RKO (cell line): ENCODE results near the gene KRTAP10-11.
"Not testable (repeated sequence)": the region's sequence is repeated elsewhere in the genome, so short reads cannot be mapped to it uniquely, and the experiment has no call there.

Source experiments
- DNase-seq: peaks from one replicate; pipeline ENCODE4 v3.0.0-alpha.2; 2016; ENCODE audit warnings: low spot score

The KRTAP10-11 gene, protein sequence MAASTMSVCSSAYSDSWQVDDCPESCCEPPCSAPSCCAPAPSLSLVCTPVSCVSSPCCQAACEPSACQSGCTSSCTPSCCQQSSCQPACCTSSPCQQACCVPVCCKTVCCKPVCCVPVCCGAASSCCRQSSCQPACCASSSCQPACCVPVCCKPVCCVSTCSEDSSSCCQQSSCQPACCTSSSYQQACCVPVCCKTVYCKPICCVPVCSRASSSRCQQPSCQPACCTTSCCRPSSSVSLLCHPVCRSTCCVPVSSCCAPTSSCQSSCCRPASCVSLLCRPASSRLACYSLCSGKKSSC

DNA sequence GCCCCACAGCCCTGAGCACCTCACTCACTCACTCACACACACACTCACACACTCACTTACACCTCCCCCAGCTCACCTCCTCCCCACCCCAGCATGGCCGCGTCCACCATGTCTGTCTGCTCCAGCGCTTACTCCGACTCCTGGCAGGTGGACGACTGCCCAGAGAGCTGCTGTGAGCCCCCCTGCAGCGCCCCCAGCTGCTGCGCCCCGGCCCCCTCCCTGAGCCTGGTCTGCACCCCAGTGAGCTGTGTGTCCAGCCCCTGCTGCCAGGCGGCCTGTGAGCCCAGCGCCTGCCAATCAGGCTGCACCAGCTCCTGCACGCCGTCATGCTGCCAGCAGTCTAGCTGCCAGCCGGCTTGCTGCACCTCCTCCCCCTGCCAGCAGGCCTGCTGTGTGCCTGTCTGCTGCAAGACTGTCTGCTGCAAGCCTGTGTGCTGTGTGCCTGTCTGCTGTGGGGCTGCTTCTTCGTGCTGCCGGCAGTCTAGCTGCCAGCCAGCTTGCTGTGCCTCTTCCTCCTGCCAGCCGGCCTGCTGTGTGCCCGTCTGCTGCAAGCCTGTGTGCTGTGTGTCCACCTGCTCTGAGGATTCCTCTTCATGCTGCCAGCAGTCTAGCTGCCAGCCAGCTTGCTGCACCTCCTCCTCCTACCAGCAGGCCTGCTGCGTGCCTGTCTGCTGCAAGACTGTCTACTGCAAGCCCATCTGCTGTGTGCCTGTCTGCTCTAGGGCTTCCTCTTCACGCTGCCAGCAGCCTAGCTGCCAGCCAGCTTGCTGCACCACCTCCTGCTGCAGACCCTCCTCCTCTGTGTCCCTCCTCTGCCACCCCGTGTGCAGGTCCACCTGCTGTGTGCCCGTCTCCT is at the start of gene KRTAP10-11:
TSS of gene KRTAP10-11 (plus strand) at position 49 of the 856 bp plus-strand sequence. CDS start at position 94, 45 bp downstream.
- DNase-seq, result not testable (repeated sequence)

DNA sequence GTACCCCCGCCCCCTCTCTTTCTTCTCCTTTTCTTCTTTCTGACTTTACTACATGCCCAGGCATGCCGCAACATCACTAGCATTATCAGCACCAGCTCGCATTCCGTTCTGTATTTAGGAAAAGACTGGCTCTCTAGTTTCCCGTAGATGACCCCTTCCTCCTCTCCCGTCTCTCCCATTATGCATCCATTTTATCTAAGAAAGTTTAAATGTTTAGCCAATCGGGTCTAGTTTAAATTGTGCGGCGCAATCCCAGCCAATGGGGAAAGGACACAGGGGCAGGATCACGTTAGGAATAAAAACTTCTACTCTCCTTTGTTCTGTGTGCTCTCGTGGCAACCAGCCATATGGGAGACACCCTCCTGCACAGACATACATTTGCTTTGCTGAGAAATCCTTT is 48.2 kb upstream of the KRTAP10-11 start:
- DNase-seq, result no peak

DNA sequence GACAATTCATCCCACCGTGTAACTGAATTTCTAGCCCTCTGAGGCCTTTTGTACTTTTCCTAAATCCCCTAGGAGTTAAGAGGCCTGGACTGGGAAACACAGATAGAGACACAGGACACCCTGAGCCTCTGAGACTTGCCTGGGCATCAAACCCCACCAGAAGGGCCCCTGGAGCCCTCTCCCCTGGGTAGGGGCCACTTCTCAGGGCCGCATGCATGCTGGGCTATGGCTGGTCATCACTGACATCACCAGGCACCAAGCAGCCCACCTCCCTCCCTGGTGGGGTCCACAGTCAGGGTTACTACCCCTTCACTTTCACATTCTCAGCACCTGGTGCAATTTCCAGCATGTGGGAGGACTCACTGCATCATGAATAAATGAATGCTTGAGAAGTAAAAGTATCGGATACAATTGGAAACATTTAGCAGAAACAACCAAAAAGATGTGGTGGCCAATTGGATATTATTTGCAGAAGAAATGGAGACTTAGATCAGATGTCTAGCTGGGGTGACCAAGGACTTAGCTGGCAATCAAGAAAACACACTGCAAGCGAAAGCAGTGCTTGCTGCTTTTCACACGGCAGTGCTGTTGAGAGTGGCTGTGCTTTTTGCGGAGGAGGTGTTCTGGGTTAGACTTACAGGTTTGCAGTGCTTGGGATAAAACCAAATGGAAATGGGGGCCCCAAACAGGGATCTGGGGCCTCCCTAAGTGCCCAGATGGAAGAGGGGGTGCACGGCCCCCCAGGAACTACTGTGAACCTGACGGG is 46.8 kb upstream of the KRTAP10-11 start:
- DNase-seq, result no peak

DNA sequence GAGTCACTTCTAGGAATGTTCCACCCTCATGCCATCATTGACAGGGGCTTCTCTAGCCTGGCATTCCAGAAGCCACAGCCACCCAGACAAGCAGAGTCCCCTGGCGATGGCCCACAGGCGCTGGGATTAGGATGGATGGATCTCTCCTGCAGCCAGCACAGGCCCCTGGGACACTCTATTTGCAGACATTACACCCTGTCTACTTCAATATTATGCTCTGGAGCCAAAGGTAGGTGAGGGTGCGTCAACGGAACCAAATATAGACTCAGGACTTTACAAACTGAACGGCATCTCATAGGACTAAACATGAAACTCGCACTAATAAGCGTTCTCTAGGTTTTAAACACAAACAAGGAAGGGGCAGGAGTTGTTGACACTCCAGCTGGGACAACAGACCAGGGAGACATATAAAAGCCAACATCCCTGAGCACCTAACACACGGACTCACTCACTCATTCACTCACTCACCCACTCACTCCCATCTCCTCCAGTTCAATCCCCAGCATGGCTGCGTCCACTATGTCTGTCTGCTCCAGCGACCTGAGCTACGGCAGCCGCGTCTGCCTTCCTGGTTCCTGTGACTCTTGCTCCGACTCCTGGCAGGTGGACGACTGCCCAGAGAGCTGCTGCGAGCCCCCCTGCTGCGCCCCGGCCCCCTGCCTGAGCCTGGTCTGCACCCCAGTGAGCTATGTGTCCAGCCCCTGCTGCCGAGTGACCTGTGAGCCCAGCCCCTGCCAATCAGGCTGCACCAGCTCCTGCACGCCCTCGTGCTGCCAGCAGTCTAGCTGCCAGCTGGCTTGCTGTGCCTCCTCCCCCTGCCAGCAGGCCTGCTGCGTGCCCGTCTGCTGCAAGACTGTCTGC is 45.9 kb upstream of the KRTAP10-11 start, which contains the start of gene KRTAP10-7:
TSS of gene KRTAP10-7 (plus strand) at position 480 of the 861 bp plus-strand sequence. CDS start at position 505, 25 bp downstream.
- not testable (repeated sequence) for DNase-seq

DNA sequence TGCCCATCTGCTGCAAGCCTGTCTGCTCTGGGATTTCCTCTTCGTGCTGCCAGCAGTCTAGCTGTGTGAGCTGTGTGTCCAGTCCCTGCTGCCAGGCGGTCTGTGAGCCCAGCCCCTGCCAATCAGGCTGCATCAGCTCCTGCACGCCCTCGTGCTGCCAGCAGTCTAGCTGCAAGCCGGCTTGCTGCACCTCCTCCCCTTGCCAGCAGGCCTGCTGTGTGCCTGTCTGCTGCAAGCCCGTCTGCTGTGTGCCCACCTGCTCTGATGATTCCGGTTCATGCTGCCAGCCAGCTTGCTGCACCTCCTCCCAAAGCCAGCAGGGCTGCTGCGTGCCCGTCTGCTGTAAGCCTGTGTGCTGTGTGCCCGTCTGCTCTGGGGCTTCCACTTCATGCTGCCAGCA is 45.1 kb upstream of the KRTAP10-11 start:
- DNase-seq, result not testable (repeated sequence)

DNA sequence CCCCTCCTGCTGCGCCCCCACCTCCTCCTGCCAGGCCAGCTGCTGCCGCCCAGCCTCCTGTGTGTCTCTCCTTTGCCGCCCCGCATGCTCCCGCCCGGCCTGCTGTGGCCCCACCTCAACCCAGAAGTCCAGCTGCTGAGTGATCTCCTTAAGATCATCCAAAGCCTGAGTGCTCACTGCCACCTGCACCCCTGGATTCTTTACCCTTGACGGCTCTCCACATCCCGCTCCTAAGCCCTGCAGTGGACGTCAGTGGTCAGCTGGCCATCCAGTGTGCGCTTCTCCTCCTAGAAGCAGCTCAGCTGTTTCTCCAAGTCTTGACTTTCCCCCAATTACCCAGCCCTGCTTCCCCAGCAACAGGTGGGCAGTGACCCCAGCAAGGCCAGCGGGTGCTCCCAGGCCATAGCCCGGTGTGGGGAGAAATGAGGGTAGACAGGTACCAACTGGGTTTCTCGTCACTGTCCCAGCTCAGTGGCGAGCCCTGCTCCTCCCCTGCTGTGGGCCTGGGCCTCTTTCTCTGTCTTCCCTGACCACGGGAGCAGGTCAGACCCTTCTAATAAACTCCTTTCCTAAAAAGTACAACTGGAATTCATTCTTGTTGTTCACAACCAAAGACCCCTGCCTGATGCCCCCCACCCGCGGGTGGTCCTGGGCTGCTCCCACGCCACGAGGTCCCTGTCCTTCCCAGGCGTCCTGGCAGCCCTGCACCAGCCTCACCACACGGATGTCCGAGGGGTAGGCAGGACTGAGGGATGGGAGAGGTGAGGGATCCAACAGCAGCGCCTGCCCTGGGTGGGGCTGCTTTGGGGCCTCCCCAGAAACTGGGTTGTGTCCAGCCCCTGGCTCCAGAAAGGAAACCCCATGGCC is 44.4 kb upstream of the KRTAP10-11 start:
- no peak for DNase-seq

DNA sequence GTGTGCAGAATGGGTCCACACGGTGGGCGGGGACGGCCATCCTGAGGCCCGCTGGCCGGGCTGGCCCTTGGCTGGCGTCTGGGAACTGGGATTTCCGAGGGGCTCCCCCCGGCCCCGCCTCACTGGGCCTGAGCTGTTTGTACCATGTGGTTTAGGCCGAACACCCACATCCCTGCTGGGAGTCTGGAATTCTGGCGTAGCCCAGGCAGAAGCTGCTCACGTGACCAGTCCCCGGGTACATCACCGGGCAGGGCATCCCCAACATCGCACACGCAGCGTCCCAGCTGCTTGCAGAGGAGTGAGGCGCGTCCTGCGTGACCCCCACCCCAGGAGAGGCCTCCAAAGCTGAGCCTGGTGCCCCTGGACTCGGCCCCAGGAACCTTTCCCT is 43.8 kb upstream of the KRTAP10-11 start:
- no peak for DNase-seq

DNA sequence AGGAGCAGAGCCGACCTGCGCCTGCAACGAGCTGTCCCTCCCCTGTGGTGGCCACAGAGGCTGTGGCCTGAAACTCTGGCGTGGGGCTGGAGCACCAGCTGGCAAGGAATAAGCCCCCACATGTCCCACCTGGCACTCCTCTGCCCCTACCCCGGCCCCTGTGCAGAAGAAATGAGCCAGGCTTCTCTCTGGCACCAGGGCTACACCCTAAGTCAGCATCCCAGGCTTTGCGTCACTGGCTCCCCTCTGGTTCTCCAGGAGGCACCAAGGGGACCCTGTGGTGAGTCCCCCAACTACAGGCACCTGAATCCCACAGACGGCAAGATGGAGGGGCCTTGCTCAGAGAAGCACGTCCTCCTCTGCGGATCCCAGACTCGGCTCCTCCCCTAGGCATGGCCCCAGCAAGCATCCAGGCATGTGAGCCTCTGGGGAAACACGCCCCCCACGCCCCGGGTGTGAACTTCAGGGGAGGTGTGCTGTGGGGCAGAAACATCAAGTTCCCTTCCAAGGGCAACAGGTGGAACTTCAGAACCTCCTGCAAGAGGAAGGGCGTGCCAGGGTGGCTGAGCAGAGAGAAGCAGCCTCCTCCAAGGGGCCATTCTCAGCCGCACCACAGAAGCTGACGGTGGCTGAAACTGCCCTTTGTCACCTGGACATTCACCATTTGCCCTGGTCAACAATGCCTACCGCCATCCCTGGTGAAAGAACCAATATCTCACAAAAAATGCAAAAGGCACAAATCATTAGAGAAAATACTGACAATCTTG is 42.9 kb upstream of the KRTAP10-11 start:
- DNase-seq, result no peak

DNA sequence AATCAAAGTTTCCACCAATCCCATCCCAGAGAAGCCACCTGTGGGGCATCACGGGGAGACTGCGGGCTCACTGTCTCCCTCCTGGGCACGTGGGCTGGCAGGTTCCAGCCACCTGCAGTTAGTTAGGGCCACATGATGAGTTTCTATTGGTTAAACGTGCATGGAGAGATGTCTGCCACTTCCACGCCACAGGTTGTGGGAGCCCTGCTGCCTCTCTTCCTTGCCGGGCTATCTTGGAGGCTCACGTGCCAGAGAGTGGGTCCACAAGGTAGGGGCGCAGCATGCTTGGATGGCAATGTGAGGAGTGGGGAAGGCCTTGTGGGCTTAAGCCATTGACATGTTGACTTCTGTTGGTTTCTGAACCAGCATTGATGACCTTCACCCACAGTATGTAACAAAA is 42.3 kb upstream of the KRTAP10-11 start:
- DNase-seq, result no peak

DNA sequence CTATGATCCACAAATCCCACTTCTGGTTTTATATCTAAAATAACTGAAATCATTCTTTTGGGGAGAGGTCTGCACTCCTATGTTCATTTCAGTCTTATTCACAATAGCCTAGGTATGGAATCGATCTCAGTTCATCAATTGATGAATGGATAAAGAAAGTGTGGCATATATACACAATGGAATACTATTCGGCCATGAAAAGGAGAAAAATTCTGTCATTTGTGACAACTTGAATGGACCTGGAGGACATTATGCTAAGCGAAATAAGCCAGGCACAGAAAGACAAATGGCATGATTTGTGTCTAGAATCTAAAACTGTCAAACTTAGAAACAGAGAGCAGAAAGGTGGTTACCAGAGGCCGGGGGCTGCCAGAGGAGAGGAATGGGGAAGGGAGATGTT is 39.7 kb upstream of the KRTAP10-11 start:
- no peak for DNase-seq

DNA sequence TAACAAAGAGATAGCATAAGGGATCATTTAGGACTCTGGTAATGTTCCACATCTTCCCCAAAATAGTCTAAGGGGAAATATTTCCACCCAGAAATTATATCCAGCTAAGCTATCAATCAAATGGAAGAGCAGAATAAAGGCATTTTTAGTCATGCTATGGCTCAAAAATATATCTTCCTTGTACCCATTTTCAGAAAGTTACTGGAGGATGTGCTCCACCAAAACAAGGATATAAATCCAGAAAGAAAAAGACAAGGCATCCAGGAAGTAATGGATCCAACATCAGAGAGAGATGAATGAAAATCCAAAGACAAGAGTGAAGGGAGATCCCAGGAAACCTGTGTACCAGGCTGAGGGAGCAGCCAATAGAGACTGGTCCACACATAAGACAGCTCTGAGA is 37.0 kb upstream of the KRTAP10-11 start:
- no peak for DNase-seq

DNA sequence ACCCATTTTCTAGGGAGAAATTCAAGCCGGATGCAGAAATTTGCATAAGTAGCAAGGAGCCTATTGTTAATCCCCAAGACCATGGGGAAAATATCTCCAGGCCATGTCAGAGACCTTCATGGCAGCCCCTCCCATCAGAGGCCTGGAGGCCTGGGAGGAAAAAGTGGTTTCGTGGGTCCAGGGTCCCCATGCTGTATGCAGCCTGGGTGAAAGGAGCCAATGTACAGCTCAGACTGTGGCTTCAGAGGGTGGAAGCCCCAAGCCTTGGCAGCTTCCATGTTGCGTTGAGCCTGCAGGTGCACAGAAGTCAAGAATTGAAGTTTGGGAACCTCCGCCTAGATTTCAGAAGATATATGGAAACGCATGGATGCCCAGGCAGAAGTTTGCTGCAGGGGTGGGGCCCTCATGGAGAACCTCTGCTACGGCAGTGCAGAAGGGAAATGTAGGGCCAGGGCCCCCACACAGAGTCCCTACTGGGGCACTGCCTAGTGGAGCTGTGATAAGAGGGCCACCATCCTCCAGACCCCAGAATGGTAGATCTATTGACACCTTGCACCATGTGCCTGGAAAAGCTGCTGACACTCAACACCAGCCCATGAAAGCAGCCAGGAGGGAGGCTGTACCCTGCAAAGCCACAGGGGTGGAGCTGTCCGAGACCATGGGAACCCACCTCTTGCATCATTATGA is 35.9 kb upstream of the KRTAP10-11 start:
- DNase-seq, result not testable (repeated sequence)

DNA sequence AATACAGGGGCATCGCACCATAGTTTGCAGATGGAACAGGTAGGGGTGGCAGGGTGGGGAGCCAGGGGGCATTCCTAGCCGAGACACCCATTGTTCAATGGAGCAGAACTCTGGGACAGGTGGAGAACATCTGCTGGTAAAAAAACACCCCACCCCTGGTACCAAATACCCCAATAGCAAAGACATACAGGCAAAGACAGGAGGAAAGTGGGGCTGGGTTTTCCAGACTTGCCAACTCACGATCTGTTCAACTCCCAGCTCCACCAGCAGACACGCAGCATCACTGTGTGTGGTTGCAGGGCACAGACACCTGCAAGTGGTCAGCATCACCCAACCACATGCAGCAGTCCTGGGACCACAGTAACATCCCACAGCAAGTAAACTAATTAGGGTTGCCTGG is 34.7 kb upstream of the KRTAP10-11 start:
- DNase-seq, result no peak

DNA sequence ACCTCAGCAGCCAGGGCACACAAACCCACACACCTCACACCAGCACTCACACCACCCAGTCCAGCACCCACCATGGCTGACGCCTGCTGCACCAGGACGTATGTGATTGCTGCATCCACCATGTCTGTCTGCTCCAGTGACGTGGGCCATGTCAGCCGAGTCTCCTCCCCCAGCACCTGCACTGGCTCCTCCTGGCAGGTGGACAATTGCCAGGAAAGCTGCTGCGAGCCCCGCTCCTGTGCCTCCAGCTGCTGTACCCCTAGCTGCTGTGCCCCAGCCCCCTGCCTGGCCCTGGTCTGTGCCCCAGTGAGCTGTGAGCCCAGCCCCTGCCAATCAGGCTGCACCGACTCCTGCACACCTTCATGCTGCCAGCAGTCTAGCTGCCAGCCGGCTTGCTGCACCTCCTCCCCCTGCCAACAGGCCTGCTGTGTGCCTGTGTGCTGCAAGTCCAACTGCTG is 34.2 kb upstream of the KRTAP10-11 start, which contains the start of gene KRTAP10-8:
TSS of gene KRTAP10-8 (plus strand) at position 51 of the 458 bp plus-strand sequence. CDS start at position 73, 22 bp downstream.
- DNase-seq, result no peak

DNA sequence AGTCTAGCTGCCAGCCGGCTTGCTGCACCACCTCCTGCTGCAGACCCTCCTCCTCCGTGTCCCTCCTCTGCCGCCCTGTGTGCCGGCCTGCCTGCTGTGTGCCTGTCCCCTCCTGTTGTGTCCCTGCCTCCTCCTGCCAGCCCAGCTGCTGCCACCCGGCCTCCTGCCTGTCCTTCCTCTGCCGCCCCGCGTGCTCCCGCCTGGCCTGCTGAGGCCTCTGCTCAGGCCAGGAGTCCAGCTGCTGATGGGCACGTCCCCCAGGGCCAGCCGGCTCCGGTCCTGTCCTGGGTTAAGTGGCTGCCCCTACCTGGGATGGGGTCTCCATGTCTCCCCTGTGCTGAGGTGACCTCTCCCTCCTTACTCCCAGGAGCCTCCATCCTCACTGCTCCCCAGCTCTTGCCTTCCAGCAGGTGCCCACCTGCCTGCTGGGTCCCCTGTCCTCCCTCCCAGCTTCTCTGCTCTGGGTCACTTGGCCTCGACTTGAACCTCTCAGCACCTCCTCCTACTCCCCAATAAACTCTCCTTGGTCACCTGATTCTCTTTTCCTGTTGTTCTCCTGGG is 33.5 kb upstream of the KRTAP10-11 start:
- DNase-seq, result no peak

DNA sequence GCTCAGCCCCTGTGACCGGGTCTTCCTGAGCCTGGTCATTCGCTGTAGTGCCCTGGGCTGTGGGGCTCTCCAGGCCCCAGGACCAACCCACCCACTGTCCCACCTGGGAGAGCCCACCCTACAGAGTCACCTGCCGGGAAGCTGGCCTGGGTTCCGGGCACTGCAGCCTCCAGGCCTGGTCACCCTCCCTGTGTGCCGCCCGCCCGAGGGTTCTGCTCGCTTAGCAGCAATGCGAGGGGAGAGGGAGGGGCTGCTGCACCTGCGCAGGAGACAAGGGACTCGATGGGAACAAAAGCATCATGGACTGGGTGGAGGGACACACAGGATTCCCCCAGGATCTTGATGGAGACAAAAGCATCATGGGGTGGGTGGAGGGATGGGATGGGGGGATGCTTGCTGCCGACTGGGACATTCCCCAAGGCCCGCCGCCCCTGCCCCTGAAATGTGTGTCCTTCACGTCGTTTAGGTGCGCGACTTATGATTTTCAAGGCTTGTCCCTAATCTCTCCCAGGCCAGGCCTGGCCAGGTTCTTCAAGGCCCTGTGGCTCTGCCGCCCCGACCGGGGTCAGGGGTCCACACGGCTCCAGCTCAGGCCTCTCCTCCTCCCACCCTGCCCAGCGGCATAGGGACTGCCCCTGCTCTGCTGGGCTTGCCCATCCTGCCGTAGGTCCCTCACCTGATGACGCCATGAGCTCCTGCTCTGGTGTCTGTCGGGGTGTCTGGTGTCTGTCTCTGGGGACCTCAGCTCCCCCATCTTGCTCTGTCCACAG is 32.6 kb upstream of the KRTAP10-11 start:
- no peak for DNase-seq

DNA sequence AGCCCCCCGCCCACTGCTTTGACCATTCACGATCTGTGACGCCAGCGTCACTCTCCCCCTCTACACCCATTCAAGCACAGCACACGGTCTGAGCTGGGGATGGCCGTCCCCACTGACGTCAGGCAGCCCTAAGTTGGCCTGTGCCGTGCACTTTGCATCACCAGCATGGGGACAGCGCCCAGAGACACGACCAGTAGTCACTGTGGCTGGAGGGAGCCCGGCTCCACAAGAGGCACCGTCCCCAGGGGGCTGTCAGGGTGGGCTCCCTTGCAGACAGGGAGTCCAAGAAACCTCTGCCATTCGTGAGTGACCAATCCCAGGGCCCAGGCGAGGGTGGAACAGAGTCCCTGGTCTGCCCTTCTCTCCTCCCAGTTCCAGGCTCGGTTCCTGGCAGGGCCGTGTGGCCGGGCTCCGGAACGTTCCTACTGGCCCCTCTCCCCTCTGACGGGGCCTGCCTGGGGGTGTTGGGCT is 32.0 kb upstream of the KRTAP10-11 start:
- no peak for DNase-seq
